ENCODE measurements around the gene PRSS3.

DNA sequence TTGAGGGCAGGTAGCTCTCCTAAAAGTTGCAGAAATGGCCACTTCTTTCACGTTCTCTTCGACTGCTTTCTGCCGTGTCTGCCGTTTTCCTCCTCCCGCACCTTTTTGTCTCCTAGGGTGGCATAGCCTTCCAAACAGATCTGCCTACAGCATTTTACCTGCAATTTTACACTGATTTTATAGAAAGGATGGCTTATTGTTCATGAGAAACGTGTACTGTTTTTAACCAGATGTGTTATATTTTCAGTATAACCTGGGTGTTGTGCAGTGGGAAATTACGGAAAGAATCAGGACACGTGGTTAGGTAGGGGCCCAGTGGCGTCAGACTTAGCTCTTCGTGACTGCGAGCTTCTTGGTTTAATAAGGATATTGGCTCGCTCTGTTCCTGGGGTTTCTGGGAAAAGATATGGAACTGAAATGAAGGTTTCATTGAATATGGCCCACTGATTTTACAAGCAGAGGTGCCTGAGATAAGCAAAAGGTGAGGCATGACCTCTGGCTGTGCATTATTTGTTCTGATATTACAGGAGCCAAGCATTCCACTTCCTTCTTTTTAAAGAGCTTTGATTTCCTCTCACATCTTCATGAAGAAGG lies 43.7 kb upstream of the PRSS3 start:
- TF ChIP-seq CTCF (IDR thresholded peaks at IDR 0.05; ENCODE audit: insufficient read depth, low read depth, low read length) (no peak), EZH2 (IDR thresholded peaks at IDR 0.05; ENCODE audit: insufficient read depth, low read length) (no peak)
